A204.1 (cell line): ENCODE measurements around the gene PPP4C.

Source experiments
- FAIRE-seq: peaks from 2 replicates; lab custom pipeline; 2012; peaks lifted over from hg19 to GRCh38; lab: Jason Lieb, UNC

PPP4C gene

DNA sequence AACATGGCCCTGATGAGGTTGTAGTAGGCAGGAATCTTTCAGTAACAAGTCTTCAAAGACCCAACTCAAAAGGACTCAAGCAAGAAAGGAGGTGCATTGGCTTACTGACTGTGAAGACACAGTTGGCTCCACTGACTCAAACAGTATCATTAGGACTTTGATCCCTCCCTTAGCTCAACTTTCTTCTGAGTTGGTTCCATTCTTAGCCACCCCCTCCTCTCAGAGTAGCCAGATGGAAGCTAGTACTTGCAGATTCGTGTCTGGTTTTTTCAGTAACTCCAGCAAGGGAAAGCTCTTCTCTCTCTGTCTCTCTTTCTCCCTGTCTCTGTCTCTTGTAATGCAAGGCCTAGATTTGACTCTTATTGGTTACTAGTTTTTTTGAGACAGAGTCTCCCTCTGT lies 52.2 kb downstream of the PPP4C start:
- no peak for FAIRE-seq

DNA sequence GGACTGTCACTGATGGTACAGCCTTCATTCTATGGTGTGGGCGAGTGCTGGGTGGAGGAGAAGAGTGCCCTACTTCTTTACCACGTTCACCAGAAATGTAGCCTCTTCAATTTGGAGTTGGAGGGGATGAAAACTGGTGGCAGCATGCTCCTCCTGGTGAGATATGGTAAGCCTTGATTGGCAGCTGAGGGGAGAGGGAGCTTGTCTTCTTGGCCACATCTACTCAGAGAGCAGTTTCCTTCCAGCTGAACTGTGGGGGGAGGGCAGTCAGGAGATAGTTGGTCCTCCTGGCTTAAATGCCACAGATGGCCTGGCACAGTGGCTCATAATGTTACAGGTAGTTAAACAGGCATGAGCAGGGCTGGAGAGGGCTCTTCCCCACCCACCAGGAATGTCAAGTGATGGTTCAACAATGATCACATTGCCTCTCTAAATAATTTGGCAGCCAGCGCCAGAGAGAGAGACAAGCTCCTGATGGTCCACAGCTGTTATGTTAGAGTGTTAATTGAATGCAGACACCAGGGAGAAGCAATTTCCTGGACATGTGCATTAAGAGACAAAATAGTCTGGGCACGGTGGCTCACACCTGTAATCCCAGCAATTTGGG lies 56.2 kb downstream of the PPP4C start:
- no peak for FAIRE-seq

DNA sequence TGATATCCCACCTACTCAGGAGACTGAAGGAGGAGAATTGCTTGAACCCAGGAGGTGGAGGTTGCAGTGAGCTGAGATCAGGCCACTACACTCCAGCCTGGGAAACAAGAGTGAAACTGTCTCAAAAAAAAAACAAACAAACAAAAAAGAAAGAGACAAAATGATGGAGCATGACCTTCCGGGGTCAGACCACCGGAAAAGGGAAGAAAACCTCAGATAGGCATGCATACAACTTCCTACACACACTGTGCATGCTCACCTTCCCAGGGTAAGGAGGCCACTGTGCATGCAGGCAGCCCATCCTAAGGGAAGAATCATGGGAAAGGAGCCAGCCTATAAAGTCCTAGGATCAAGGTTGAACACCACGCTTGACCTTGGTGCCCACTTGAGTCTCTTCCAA lies 56.8 kb downstream of the PPP4C start:
- no peak for FAIRE-seq
